HG03457 (cell line): Measurements from ENCODE around the gene AFAP1L2.

ENCODE experiments used
- ATAC-seq: cut with Tn5 transposase; IDR thresholded peaks from one replicate; pipeline ENCODE4 v1.9.1; 2021; ENCODE audit warnings: moderate number of reproducible peaks; ENCODE audit not compliant: unreplicated experiment

Gene AFAP1L2

GRCh38 chr10:114404171-114405010 is at the start of gene AFAP1L2:
Gene AFAP1L2, minus strand, starts transcription at chr10:114404502. Its CDS starts 47 bp downstream, at chr10:114404455.
- no peak for ATAC-seq

- no peak for ATAC-seq
Measured at GRCh38 chr10:114453576-114453975, 49.3 kb upstream of the AFAP1L2 start.

GRCh38 chr10:114448897-114449296 is 44.6 kb upstream of the AFAP1L2 start:
- no peak for ATAC-seq

- no peak for ATAC-seq
Measured at GRCh38 chr10:114445332-114445731, 41.0 kb upstream of the AFAP1L2 start.

GRCh38 chr10:114444819-114445218 is 40.5 kb upstream of the AFAP1L2 start:
- no peak for ATAC-seq

GRCh38 chr10:114442091-114442630 is 37.9 kb upstream of the AFAP1L2 start:
- ATAC-seq = no peak

- no peak for ATAC-seq
Measured at GRCh38 chr10:114441107-114441506, 36.8 kb upstream of the AFAP1L2 start.

GRCh38 chr10:114437473-114438292 is 33.4 kb upstream of the AFAP1L2 start:
- ATAC-seq = no peak

GRCh38 chr10:114436941-114437340 is 32.6 kb upstream of the AFAP1L2 start:
- no peak for ATAC-seq

GRCh38 chr10:114432566-114433093 is 28.3 kb upstream of the AFAP1L2 start:
- no peak for ATAC-seq

- no peak for ATAC-seq
Measured at GRCh38 chr10:114431414-114432135, 27.3 kb upstream of the AFAP1L2 start.

GRCh38 chr10:114430688-114431413 is 26.5 kb upstream of the AFAP1L2 start:
- no peak for ATAC-seq

GRCh38 chr10:114429581-114430335 is 25.5 kb upstream of the AFAP1L2 start:
- no peak for ATAC-seq

- no peak for ATAC-seq
Measured at GRCh38 chr10:114427124-114427852, 23.0 kb upstream of the AFAP1L2 start.

- no peak for ATAC-seq
Measured at GRCh38 chr10:114426476-114426875, 22.2 kb upstream of the AFAP1L2 start.

- ATAC-seq = no peak
Measured at GRCh38 chr10:114420811-114421485, 16.6 kb upstream of the AFAP1L2 start.

- no peak for ATAC-seq
Measured at GRCh38 chr10:114418109-114418508, 13.8 kb upstream of the AFAP1L2 start.
